GM12878 (cell line): ENCODE results near the gene NAV2. TPM values are rescaled to one million over a fixed set of nuclear protein-coding genes. Genes with fewer than 3 reads are reported as not detected.

ENCODE experiments used
- ATAC-seq: fragments of 200-7000 bp; cut with Tn5 transposase; 3 replicates; pipeline ENCODE4 v1.9.1; 2020; ENCODE audit warnings: mild to moderate bottlenecking, moderate library complexity
- BruUV-seq: library from RNA; stranded (reverse); fragments of 400-500 nt; replicated peaks from 2 replicates; lab custom pipeline; 2021; lab: Mats Ljungman, UMichigan
- CTCF ChIA-PET: fragments of 300-600 bp; sonication (Branson Sonifier 250); formaldehyde crosslinking; extraction: SDS; loops from one replicate; lab custom pipeline; 2021; ENCODE audit warnings: inconsistent platforms; lab: Yijun Ruan, JAX
- POLR2A ChIA-PET: fragments of 350-600 bp; formaldehyde crosslinking; extraction: SDS; loops from one replicate; lab custom pipeline; 2021; ENCODE audit warnings: inconsistent platforms; lab: Charles Lee
- RAD21 ChIA-PET: fragments of 300-600 bp; sonication (Branson Sonifier 250); formaldehyde crosslinking; loops from one replicate; lab custom pipeline; 2023; ENCODE audit warnings: antibody characterized with exemption; ENCODE audit not compliant: unreplicated experiment; lab: Charles Lee
- SMC1A ChIA-PET: fragments of 300-600 bp; sonication (Branson Sonifier 250); formaldehyde crosslinking; loops from one replicate; lab custom pipeline; 2023; ENCODE audit not compliant: unreplicated experiment, uncharacterized antibody; lab: Charles Lee
- DNase-seq: peaks from one replicate; pipeline ENCODE4 v3.0.0-alpha.2; 2011; ENCODE audit warnings: low read depth, low spot score
- FAIRE-seq: peaks from 3 replicates; lab custom pipeline; 2011; peaks lifted over from hg19 to GRCh38; lab: Jason Lieb, UNC
- H2AFZ ChIP-seq: 2 replicates; pipeline ENCODE4 v1.6.0; 2011; ENCODE audit warnings: low read depth, low read length, control low read depth; ENCODE audit not compliant: control insufficient read depth
- H3K27ac ChIP-seq: 2 replicates; pipeline ENCODE4 v1.5.1; 2011; ENCODE audit warnings: control low read depth; ENCODE audit not compliant: control insufficient read depth, insufficient read depth
- H3K27me3 ChIP-seq, 2 experiments: replicated peaks in 1 of 2; 2 replicates each; pipeline versions ENCODE4 v1.6.0 to v1.6.1; 2011; ENCODE audit warnings: low read length in 1 of 2; ENCODE audit not compliant: control insufficient read depth in 2 of 2, insufficient read depth in 2 of 2
- H3K36me3 ChIP-seq, 2 experiments: 2 replicates each; pipeline ENCODE4 v1.5.1; 2011; ENCODE audit warnings: low read length in 1 of 2; ENCODE audit not compliant: control insufficient read depth in 2 of 2, insufficient read depth in 2 of 2
- H3K4me1 ChIP-seq: 2 replicates; pipeline ENCODE4 v1.6.1; 2011; ENCODE audit warnings: mild to moderate bottlenecking, low read length, moderate library complexity, mixed read lengths; ENCODE audit not compliant: control insufficient read depth, insufficient read depth
- H3K4me2 ChIP-seq: 2 replicates; pipeline ENCODE4 v1.6.0; 2011; ENCODE audit warnings: control low read depth; ENCODE audit not compliant: control insufficient read depth, insufficient read depth
- H3K4me3 ChIP-seq: fragments of 200-600 bp; sonication (generic); 2 replicates; pipeline ENCODE4 v1.5.1; 2016
- H3K79me2 ChIP-seq: 2 replicates; pipeline ENCODE4 v1.6.0; 2011; ENCODE audit warnings: low read length; ENCODE audit not compliant: control insufficient read depth, insufficient read depth
- H3K9ac ChIP-seq: 2 replicates; pipeline ENCODE4 v1.8.0; 2011; ENCODE audit warnings: low read length, control low read depth, mixed read lengths; ENCODE audit not compliant: control insufficient read depth, insufficient read depth
- H3K9me3 ChIP-seq: replicated peaks from 3 replicates; pipeline ENCODE4 v1.5.1; 2011; ENCODE audit warnings: mild to moderate bottlenecking, low read length; ENCODE audit not compliant: control insufficient read depth, insufficient read depth
- H4K20me1 ChIP-seq: 2 replicates; pipeline ENCODE4 v1.6.0; 2011; ENCODE audit not compliant: control insufficient read depth, insufficient read depth
- ASH2L ChIP-seq: fragments of 300-600, 200-600 bp; sonication (generic); IDR thresholded peaks from 2 replicates; pipeline ENCODE4 v1.6.1; 2017; ENCODE audit warnings: low read depth, mild to moderate bottlenecking, borderline replicate concordance
- GATAD2B ChIP-seq: fragments of 450-650 bp; conservative IDR thresholded peaks from 2 replicates; pipeline ENCODE4 v1.6.1; 2017; ENCODE audit warnings: low read depth, mild to moderate bottlenecking, moderate library complexity
- NFXL1 ChIP-seq: fragments of 450-650 bp; IDR thresholded peaks from 2 replicates; pipeline ENCODE4 v1.6.1; 2017; ENCODE audit warnings: antibody characterized with exemption, mild to moderate bottlenecking, borderline replicate concordance
- NFYB ChIP-seq: IDR thresholded peaks from 2 replicates; pipeline ENCODE4 v1.6.1; 2011; ENCODE audit warnings: low read depth, mild to moderate bottlenecking, low read length, improper control_type of control experiment, moderate library complexity; ENCODE audit not compliant: insufficient read depth
- NKRF ChIP-seq: fragments of 450-650 bp; conservative IDR thresholded peaks from 2 replicates; pipeline ENCODE4 v1.6.1; 2017; ENCODE audit warnings: mild to moderate bottlenecking, moderate library complexity
- PBX3 ChIP-seq: IDR thresholded peaks from 2 replicates; pipeline ENCODE4 v1.6.1; 2011; ENCODE audit warnings: mild to moderate bottlenecking, low read depth, low read length, moderate library complexity; ENCODE audit not compliant: insufficient replicate concordance
- RAD51 ChIP-seq: fragments of 450-650 bp; IDR thresholded peaks from 2 replicates; pipeline ENCODE4 v1.6.1; 2016; ENCODE audit warnings: moderate library complexity, mild to moderate bottlenecking, inconsistent platforms
- SIX5 ChIP-seq: IDR thresholded peaks from 2 replicates; pipeline ENCODE4 v1.6.1; 2011; ENCODE audit warnings: mild to moderate bottlenecking, low read depth, low read length, moderate library complexity; ENCODE audit not compliant: severe bottlenecking
- SMAD5 ChIP-seq: IDR thresholded peaks from 2 replicates; pipeline ENCODE4 v1.6.1; 2016; ENCODE audit warnings: antibody characterized with exemption, low read depth
- WRNIP1 ChIP-seq: IDR thresholded peaks from 2 replicates; pipeline ENCODE4 v1.6.1; 2011; ENCODE audit warnings: low read depth, low read length, improper control_type of control experiment, borderline replicate concordance
- WGBS: methylation state at CpG from one replicate; pipeline ENCODE4 v1.1.6; 2016; ENCODE audit warnings: low lambda C conversion rate; ENCODE audit not compliant: insufficient replicate concordance, insufficient coverage; ENCODE audit errors: missing lambda C conversion rate; 5-methylcytosine and 5-hydroxymethylcytosine counted together
- in situ Hi-C: fragments of 300-500 bp; cut with MboI; formaldehyde crosslinking; loops from 9 replicates; pipeline ENCODE4 v1.14.3; 2018; ENCODE audit warnings: mixed read lengths
- intact Hi-C: fragments of 100-400 bp; cut with micrococcal nuclease; formaldehyde crosslinking; loops from one replicate; pipeline ENCODE4 v1.14.2; 2022; ENCODE audit not compliant: unreplicated experiment
- polyA plus RNA-seq, 11 experiments: library from polyadenylated mRNA; depleted of rRNA in 4 of 11; unstranded in 6 of 11; stranded (reverse) in 5 of 11; fragments of >200 nt; fragmentation: Nextera tagmentation in 4 of 11; fragmentation: Illumina TruSeq in 1 of 11; extraction: Ambion mirVana in 4 of 11; extraction: Trizol in 1 of 11; gene quantifications; 1 replicate in 1 of 11; 2 replicates in 10 of 11; pipeline versions ENCODE4 v1.2.1 to v1.2.3, GENCODE V29; 2011 to 2016; ENCODE audit warnings: inconsistent platforms in 2 of 11, missing spikeins in 2 of 11, low read depth in 1 of 11
- total RNA-seq, 4 experiments: library from RNA; depleted of rRNA in 3 of 4; stranded (reverse); fragments of >200 nt in 3 of 4; fragmentation: Illumina TruSeq in 1 of 4; extraction: Trizol in 1 of 4; gene quantifications; 2 replicates each; pipeline versions ENCODE4 v1.2.1 to v1.2.3, GENCODE V29; 2013 to 2021

The NAV2 gene
- total and polyA plus RNA-seq, 10 of the 15 experiments (the other 5 are each of a cell fraction or from before 2014, with no cell fraction given) = 0.35 to 6.1 (median 1.1) TPM

GRCh38 chr11:19786644-19787043 lies 74.0 kb downstream of the NAV2 start:
- POLR2A ChIA-PET = interaction anchor here (0.6 kb wide), 2 partner anchors 57 to 117 kb away, joined by 3 read pairs; no protein-coding TSS in a partner anchor
- H3K4me3 ChIP-seq = no peak overlapping the region
- H3K4me2 ChIP-seq = no peak overlapping the region
- no peak for FAIRE-seq
- no peaks in the 10 kb centered on the region for H3K27me3 ChIP-seq
- intact Hi-C loops (no loop called here), in situ Hi-C loops (no loop called here)
- SMC1A ChIA-PET = interaction anchor here (0.9 kb wide), 1 partner anchor 67 kb away, joined by 3 read pairs; no protein-coding TSS in a partner anchor
- BruUV-seq = no TSS peak
- H3K9me3 ChIP-seq = no peaks in the 10 kb centered on the region
- no peaks in the 10 kb centered on the region for H3K4me1 ChIP-seq
- CTCF ChIA-PET = interaction anchor here (1.0 to 1.3 kb wide), 4 partner anchors 12 to 221 kb away, joined by 3 to 4 read pairs (median 4); no protein-coding TSS in a partner anchor
- no peak for DNase-seq
- 22% methylated on average over 2 of the region's 2 CpGs for WGBS
- ATAC-seq = no peak
- no peaks in the 10 kb centered on the region for H3K79me2 ChIP-seq
- no peak overlapping the region for H2AFZ ChIP-seq
- no peaks in the 10 kb centered on the region for H3K36me3 ChIP-seq
- H3K27ac ChIP-seq = no peak overlapping the region
- H3K9ac ChIP-seq = no peak overlapping the region
- TF ChIP-seq NFXL1 (no peak), WRNIP1 (no peak), NFYB (no peak), PBX3 (no peak), GATAD2B (no peak), ASH2L (no peak), SMAD5 (no peak), SIX5 (no peak), RAD51 (no peak), NKRF (no peak)
- H4K20me1 ChIP-seq = no peaks in the 10 kb centered on the region
- RAD21 ChIA-PET = interaction anchor here (0.7 to 1.1 kb wide), 3 partner anchors 16 to 1890 kb away, joined by 3 to 5 read pairs (median 3); no protein-coding TSS in a partner anchor
